Fibroblast of pulmonary artery (primary cell): ENCODE data around the gene HELLS.
A peak's percentile ranks its signal among the peaks of the same experiment; 100 is the strongest.

ENCODE experiments used
- DNase-seq: peaks from one replicate; pipeline ENCODE4 v3.0.0-alpha.2; 2010; ENCODE audit warnings: low read depth
- H3K4me3 ChIP-seq: replicated peaks from 2 replicates; pipeline ENCODE4 v1.5.1; 2011; ENCODE audit warnings: low read depth, mild to moderate bottlenecking, control low read depth, low read length, moderate library complexity
- TF ChIP-seq, protein P1 (sequence below): IDR thresholded peaks from 2 replicates; pipeline ENCODE4 v1.5.1; 2011; ENCODE audit warnings: mild to moderate bottlenecking, control low read depth, low read length, inconsistent platforms; ENCODE audit errors: missing control alignments

The HELLS gene

DNA sequence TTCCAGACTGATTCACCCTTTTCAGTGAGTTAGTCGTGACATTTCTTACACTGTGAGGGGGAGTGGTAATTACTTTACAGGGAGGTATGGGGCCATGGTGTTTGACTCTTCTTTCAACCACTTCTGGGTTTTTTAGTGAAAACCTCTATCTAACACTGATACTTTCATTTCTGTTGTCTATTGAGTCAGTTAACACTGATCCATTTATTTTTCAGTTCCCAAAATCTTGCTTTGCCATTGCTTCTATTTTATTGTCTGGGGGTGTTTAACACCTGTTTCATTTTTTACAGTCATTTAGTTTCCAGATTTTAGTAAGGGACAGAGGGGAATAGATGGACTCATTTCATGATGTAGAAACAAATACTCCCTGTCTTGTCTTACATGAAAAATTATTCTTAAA lies 61.5 kb downstream of the HELLS start:
- TF ChIP-seq, protein P1, sequence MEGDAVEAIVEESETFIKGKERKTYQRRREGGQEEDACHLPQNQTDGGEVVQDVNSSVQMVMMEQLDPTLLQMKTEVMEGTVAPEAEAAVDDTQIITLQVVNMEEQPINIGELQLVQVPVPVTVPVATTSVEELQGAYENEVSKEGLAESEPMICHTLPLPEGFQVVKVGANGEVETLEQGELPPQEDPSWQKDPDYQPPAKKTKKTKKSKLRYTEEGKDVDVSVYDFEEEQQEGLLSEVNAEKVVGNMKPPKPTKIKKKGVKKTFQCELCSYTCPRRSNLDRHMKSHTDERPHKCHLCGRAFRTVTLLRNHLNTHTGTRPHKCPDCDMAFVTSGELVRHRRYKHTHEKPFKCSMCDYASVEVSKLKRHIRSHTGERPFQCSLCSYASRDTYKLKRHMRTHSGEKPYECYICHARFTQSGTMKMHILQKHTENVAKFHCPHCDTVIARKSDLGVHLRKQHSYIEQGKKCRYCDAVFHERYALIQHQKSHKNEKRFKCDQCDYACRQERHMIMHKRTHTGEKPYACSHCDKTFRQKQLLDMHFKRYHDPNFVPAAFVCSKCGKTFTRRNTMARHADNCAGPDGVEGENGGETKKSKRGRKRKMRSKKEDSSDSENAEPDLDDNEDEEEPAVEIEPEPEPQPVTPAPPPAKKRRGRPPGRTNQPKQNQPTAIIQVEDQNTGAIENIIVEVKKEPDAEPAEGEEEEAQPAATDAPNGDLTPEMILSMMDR = no peak
- no peak for DNase-seq
- H3K4me3 ChIP-seq = no peak overlapping the region

DNA sequence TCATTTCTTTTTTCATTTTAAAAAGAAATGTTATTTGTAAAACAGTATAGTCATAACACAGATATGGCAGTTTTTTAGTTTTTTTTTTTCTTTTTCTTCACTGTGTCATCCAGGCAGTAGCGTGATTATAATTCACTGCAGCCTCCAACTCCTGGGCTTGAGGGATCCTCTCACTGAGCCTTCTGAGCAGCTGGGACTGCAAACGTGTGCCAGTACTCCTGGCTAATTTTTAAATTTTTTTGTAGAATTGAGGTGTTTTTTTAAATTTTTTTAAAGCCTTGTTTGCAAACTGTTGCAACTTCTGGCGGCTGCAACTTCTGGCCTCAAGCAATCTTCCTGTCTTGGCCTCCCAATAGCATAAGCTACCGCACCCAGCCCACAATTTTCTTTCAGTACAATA lies 63.0 kb downstream of the HELLS start:
- no peak for DNase-seq
- no peak overlapping the region for H3K4me3 ChIP-seq
- TF ChIP-seq, protein P1 = no peak

DNA sequence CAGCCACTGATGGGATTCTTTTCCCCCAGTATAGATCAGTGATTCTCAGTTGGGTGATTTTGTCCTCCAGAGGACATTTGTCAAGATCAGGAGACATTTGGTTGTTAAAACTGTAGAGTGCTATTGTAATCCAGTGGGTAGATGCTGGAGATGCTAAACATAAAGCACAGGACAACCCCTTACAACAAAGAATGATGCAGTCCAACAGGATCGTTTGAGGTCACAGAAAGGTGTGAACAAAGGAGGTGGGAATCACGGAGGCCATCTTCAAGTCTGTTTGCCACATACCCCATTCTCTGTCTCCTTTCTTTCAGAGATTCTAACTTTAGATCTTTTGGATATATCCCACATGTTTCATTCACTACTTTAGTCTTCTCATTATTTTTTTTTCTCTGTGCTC lies 69.0 kb downstream of the HELLS start:
- TF ChIP-seq, protein P1 = no peak
- no peak overlapping the region for H3K4me3 ChIP-seq
- DNase-seq = no peak

DNA sequence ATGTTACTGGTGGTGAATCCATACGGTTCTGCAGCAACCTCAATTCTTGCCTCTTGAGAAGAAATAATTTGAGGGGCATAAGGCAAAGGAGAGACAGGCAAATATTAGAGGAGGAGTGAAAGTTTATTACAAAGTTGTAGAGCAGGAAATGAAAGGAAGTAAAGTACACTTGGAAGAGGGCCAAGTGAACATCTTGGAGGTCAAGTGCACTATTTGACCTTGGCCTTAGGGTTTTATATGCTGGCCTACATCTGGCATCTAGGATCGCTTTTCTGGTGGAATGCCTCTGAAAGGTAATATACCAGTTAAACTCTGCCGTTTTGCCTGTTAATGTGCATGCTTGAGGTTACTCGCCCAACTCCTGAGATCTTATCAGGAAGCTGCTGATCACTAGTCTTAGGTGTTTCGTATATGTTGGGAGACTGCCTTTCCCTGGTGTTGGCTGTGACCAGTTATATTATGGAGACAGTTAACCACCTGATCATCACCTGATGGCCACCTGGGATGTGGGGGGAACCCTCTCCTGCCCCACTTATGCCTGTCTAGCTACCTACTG lies 71.9 kb downstream of the HELLS start:
- no peak for DNase-seq
- H3K4me3 ChIP-seq = no peak overlapping the region
- TF ChIP-seq, protein P1 = no peak

DNA sequence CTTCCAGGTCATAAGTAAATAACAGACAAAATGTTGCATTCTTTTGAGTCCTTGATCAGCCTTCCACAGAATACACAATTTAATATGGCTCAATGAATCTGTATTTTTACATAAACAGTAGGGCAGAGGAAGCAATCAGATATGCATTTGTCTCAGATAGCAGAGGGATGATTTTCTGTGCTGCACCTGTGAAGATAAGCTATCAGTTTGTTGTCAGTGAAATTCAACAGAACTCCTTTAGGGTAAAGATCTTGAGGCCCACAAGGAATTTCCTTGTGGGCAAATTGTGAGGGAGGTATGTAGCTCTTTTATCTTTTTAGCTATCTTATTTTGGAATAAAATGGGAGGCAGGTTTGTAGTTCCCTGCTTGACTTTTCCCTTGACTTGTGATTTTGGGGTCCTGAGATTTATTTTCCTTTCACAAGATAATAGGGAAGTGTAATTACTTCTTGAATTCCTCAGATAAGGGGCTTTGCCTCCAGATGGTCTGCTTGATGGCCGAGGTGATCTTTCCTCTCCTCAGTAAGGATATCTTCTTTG lies 77.1 kb downstream of the HELLS start:
- H3K4me3 ChIP-seq = no peak overlapping the region
- TF ChIP-seq, protein P1 = no peak
- DNase-seq = no peak

DNA sequence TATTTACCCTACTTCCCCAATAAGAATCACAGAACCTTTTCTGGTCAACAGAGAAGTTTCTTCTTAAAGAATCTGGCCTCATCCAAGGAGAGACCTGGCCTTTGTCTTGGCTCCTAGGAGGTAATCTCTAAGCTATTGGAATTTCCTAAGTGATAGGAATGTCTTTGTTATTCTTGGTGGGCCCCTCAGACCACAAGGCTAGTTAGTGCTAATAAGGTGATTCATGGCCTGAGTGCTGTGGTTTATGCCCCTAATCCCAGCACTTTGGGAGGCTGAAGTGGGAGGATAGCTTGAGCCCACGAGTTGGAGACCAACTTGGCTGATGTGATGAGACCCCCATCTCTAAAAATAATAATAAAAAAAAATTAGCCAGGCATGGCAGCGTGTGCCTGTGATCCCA lies 78.0 kb downstream of the HELLS start:
- no peak overlapping the region for H3K4me3 ChIP-seq
- TF ChIP-seq, protein P1 = no peak
- peak; percentile 10 for DNase-seq

DNA sequence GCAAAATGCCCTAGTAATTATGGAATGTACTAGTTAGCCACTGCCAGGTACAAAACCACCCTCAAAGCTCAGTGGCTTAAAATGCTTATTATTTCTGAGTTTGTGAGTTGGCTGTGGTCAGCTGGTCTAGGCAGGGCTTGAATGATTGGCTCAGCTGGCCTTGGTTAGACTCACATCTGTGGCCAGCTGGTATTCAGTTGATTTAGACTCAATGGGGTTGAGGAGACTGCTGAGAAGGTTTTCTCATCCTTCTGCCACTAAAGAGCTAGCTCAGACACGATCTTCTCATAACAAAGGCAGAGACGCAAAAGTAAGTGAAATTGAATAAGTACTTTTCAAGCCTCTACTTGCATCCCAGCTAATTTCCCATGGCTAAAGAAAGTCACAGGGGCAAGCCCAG lies 80.9 kb downstream of the HELLS start:
- H3K4me3 ChIP-seq = no peak overlapping the region
- TF ChIP-seq, protein P1 = no peak
- DNase-seq = no peak
